ENCODE data around the gene FCAMR.

Gene FCAMR

DNA sequence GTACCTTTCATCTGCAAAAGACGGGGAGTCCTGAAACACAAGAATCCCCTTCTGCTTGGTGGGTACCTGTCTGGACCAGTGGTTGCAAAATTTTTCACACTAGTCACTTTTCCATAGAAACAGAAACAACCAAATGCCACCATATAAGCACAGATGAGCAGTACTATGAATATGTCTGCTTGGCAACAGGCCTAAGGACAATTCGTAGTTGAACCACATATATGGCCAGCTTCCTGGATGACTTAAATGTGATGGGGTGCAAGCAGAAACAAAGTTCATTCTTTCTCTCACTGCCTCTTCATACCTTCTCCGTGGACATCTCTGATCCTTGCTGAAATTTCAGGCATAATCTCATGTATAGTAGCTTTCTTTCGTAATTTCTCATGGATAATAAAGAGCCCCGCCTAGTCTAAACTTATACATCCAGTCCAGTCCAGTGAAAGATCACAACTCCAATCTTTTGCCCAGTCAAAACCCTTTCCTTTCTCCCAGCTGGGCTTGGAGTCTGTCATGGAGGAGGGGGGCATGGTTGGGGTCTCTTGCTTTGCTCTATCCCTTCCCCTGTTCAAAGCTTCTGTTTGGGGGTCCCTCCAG, 7.0 kb downstream of the FCAMR start:
- in situ Hi-C loops (cut with MboI; ENCODE audit: low pct_unique_long_range_greater_than_20kb, low sequenced_read_pairs) = no loop called here
- DNase-seq = no peak

DNA sequence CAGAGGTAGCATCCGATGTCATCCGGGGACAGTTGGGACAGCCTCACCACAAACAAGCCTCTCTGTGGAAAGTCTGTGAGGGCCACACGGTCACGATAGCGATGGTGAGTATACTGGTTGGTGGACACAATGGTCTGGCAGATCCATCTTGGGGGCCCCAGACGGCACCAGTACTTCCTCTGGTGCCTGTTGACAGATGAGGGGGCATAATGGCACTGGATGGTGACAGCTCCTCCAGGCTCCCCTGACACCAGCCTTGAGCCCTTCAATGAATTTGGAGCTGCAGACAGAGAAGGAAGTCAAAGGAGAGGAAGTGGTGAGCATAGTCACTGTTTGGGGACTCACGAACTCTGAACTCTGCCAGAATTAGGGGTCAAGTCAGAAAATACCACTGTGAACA, 8.0 kb downstream of the FCAMR start:
- in situ Hi-C loops (cut with MboI; ENCODE audit: low pct_unique_long_range_greater_than_20kb, low sequenced_read_pairs) = no loop called here
- DNase-seq = peak; percentile 59

DNA sequence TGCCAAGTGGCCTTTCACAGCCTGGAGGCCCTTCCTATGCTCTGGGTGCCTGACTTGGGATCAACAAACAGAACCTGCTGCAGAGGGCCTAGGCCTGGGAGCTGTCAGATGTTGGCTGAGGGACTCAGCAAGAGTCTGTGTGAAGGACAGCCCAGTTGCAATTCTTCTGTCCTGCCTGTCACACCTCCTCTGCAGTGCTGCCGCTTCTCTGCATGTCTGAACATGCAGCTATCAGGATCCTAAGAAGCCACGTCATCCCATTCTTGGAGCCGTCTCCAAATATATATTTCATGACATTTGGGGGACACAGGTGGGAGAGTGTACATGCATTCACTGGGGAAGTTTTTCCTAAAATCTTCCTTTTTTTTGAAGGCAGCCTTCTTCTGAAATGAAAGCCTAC, 8.6 kb downstream of the FCAMR start:
- in situ Hi-C loops (cut with MboI; ENCODE audit: low pct_unique_long_range_greater_than_20kb, low sequenced_read_pairs) = no loop called here

DNA sequence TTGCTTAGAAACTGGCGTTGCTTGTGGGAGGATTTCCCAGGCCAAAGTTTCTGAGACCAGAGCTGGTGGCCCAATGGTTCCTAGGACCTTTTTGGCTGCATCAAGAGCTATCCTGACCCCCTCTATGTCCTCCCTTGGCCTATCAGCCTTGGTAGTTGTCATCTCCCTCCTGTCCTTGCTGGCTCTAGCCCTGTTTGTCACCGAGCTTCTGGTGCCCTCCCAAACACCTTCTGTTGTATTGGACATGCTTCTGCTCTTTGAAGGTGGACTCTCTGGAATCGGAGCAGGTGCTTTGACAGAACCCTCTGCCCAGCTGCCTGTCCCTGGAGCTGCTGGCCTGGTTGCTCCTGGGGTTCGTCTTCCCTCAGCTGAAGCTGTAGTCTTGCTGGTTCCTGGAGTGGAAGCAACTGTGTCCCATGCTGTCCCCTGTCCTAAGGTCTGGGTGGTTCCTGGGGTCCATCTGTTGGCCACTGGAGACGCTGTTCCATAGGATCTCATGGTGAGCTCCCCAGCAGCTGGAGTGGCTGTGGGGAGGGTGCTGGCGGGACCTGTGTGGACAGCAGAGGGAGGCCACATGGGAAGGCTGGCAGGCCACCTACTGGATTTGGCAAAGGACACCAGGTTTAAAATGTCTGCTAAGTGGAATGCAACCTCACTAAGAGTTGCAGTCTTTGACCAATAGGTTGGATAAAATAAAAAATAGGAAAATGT, 9.4 kb downstream of the FCAMR start:
- no peak for DNase-seq

More for the DNA sequence above, 8.6 kb downstream of the FCAMR start:
- DNase-seq = peak; percentile 19

DNA sequence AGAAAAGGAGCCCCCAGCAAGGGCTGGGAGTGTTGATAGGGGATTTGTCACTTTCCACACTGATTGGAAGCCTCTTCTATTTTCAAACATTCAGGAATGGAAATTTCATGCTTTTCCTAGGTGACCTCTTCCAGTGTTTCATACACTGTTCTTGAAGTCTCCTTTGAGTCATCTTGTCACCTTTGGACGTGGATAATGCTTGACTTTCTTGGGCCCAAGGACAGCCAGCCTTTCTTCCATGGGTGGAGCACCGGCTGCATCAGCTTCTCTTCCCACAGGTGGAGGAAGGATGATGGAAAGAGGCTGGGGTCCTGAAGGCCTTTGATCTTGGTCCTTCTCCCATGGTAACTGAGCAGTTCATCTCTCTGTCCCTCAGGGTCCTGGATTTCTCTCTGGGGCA, 12.1 kb downstream of the FCAMR start:
- in situ Hi-C loops (cut with MboI; ENCODE audit: low pct_unique_long_range_greater_than_20kb, low sequenced_read_pairs) = no loop called here
- no peak for DNase-seq

More for the DNA sequence above, 9.4 kb downstream of the FCAMR start:
- in situ Hi-C loops (cut with MboI; ENCODE audit: low pct_unique_long_range_greater_than_20kb, low sequenced_read_pairs) = no loop called here

DNA sequence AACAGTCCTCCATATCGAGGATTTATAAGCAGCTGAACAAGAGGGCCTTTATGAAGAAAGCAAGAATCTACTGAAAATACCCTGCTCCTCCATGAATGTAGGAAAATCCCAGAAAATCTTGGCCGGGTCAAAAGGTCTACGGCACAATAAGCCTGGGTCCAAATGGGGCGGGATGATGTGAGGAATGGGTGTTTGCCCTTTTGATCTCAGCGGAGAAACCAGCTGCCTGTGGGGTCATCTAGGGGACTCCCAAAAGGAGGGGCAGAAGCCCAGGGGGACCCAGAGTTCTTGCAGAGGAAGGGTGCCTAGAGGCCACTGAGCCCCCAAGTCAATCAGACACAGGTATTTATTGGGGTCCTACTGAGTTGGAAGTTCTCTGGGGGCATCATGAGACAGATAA, 12.6 kb downstream of the FCAMR start:
- DNase-seq = no peak
- in situ Hi-C loops (cut with MboI; ENCODE audit: low pct_unique_long_range_greater_than_20kb, low sequenced_read_pairs) = no loop called here

DNA sequence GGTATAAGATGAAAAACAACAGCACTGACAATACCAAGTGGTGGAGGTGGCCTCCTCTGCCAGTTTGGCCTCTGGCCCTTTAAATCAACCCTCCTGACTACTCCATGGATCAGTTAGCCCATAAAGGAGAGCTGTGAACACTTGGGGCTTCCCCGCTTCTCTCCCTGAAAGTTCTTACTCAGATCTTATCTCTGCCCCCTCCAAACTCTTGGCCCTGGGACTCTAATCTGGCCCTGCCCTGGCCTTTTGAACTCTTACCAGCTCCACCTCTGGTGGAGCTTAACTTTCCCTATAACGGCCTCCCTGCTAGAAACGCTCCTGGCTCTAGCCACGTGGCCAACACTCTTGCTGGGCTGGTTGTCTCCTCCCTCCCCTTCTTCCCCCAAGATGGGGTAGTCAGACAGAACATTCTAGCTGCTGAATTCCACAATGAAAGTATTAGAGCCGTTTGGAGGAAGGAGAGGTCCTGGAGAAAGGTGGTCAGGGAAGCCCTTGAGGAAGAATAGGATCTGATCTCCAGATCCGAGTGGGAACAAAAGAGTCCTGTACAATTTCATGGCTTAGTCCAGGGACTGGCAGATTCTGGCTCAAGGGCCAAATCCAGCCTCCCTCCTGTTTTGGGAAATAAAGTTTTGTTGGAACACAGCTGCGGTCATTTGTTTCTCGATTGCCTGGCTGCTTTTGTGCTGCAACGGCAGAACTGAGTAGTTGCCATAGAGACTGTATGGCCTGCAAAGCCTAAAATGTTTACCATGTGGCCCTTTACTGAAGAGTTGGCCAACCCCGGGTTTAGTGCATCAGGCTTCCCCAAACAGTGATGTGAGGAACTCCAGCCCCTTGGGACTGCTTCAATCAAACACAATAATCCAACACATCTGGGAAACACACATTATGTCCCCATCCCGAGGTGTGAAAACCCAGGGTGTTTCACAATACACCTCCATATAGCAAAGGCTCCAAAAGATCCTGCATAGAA, 14.5 kb downstream of the FCAMR start:
- in situ Hi-C loops (cut with MboI; ENCODE audit: low pct_unique_long_range_greater_than_20kb, low sequenced_read_pairs) = no loop called here
- DNase-seq = no peak

DNA sequence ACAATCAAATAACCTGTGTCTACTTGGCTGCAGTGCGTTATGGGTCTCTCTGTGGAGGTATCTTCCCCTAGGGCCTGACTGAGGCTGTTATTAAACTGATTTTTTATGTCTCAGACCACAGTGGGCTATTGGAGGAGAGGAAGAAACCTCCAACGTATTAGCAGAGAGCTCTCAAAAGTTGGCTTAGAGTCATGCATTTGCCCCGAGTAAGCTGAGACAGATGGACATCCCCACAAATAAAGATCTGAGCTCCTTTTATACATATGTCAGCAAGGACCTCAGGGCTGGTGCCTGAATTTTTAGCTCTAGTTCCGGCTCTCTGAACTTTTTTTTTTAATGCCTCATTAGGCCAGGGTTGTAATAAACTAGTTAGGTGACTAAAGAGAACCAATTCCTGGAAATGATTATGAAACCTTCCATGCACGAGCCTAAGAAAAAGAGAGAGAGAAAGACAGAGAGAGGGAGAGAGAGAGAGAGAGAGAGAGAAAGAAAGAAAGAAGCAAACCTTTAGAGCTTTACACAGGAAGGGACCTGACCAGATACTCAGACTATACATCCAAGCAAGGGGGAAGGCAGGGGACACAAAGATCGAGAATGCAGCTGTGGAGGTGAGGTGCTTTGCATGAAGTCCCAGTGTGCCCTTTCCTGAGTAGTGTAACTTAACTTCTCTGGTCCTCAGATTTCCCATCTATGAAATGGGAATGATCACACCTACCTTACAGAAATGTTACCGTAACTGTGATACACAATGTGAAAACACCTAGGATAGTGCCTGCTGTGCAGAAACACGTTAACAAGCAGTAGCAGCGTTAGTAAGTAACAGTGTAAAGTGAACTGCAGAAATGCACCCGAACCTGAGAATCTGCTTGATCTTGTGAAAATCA, 15.6 kb downstream of the FCAMR start:
- in situ Hi-C loops (cut with MboI; ENCODE audit: low pct_unique_long_range_greater_than_20kb, low sequenced_read_pairs) = no loop called here

DNA sequence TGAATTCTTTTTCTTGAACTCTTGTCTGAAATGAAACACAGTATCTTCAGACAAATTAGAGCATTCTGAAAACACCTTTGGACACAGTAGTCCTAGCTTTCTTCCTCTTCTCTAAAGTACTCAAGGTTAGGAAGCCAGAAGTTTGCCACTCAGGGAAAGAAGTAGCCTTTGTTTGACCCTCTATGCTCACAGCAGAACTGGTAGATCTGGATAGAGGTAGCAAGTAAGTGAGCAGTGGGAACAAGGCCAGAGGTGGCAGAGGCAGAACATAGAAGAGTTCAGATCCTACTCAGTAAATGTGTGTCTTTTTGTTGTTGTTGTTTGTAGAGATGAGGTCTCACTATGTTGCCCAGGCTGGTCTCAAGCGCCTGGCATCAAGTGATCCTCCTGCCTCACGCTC, 16.6 kb downstream of the FCAMR start:
- DNase-seq = no peak
- in situ Hi-C loops (cut with MboI; ENCODE audit: low pct_unique_long_range_greater_than_20kb, low sequenced_read_pairs) = no loop called here

More for the DNA sequence above, 15.6 kb downstream of the FCAMR start:
- DNase-seq = no peak

DNA sequence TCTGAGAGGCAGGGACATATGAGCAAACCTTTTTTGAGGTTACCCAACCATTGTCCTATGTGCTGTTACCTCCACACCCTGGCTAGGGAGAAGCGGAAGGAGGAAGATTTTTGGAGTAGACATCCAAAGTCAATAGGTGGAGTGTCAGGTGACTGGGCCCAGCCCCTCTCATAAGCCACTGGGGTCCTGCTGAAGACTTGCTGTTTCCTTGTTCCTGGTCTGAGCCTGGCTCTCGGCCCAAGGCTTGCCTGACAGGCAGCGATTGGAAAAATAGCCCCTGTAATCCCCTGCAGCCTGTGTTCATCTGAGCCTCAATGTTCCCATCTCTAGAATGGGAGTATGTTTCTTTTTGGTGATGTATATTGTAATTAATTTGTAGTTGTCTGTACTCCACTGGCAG, 17.1 kb downstream of the FCAMR start:
- in situ Hi-C loops (cut with MboI; ENCODE audit: low pct_unique_long_range_greater_than_20kb, low sequenced_read_pairs) = no loop called here
- DNase-seq = no peak

DNA sequence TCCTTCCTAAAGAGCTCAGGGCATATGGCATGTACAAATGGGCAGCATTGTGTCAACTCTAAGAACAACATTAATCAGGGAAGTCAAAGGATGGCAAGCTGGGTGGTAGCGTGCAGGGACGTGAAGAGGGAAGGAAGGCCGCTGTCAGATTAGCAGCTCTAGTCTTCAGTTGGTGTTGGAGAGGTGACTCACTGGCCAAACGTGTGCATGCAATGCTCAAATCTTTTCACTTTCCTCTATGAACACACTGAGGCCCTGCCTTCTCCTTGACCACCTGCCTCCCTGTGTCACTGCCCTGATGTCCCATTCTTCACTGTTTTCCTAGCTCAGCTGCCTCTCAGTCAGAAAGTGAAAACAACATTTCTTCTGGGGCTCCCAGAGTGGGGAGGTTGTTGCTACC, 18.1 kb downstream of the FCAMR start:
- in situ Hi-C loops (cut with MboI; ENCODE audit: low pct_unique_long_range_greater_than_20kb, low sequenced_read_pairs) = no loop called here

DNA sequence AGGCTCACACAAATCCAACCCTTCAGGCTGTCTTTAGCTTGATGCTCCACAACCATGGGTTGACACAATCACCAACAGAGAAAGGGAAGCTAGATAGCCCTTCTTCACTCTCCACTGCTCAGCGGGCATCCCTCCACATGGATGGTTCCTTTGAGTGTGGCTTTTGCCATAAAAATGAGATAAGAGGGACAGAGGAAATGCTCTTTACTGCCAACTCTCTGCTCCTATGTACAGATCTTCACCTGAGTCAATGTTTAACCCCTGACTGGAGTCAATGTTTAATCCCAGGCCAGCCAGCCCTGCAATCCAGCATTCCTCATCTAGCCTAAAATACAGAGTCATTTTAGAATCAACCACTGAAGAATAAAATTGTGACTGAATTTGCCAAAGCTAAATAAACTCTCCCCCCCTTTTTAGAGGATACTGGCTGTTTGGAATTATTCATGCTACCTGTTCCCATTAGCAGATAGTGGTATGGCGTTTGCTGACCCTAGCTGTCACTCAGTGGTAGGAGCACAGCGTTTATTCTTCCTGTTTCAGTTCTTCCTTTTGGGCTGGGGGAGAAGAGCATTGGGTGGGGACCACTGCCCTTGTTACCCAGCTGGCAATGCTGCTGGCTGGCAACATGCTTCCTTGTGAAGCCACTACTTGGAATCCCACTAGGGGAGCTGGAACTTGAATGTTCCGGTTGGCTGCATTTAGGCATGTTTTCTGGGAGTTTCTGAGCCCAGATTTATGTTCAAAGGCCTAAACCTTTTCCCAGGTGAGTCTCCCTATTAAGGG, 18.8 kb downstream of the FCAMR start:
- DNase-seq = no peak

More for the DNA sequence above, 18.1 kb downstream of the FCAMR start:
- DNase-seq = peak; percentile 31

DNA sequence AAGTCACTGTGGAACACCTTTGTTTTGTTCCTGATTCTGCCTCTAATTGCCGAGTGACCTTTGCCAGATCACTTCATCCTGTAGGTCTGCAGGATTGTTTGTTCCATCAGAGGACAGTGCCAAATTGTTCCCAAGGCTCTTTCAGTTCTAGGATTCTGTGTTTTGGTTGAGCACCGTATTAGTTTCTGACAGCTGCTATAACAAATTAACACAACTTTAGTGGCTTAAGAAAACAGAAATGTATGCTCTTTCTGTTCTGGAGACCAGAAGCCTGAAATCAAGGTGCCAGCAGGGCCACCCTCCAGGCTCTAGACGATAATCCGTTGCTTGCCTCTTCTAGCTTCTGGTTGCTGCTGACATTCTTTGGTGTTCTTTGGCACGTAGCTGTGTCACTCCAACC, 20.6 kb downstream of the FCAMR start:
- DNase-seq = no peak
- in situ Hi-C loops (cut with MboI; ENCODE audit: low pct_unique_long_range_greater_than_20kb, low sequenced_read_pairs) = no loop called here

More for the DNA sequence above, 18.8 kb downstream of the FCAMR start:
- in situ Hi-C loops (cut with MboI; ENCODE audit: low pct_unique_long_range_greater_than_20kb, low sequenced_read_pairs) = no loop called here

DNA sequence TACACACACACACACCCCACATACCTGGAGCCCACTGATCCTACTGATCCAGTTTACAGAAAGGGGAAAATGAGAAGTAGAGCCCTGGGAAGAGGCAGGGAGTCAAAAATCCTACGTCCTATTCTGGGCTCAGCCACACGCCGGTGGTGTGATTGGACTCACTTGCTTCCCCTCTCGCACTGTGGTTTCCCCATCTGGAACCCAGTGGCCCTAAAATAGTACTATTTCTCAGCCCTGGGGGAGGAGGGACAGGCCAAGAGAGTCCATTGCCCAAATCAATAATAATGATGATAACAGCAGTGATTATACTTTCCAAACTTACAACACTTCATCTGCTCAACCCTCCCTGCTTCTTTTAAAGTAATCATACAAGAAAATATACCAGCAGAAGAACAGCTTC, 21.1 kb downstream of the FCAMR start:
- in situ Hi-C loops (cut with MboI; ENCODE audit: low pct_unique_long_range_greater_than_20kb, low sequenced_read_pairs) = no loop called here
- DNase-seq = no peak

DNA sequence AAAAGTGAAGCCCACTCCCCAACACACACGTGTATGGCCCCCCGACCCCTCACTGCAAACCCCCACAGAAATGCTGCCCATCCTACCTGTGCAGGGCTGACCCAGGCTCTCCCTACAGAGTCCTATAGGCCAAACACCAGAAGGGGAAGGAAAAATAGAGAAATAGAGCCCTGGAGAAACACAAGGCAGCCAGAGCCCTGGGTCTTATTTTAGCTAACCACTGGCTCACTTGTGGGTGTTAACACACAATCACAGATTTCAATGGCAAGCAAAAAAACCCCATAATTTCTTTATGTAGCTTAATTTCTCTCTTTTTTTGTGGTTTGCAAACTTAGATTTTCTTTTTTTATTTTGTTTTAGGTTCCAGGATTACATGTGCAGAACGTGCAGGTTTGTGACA, 23.0 kb downstream of the FCAMR start:
- no peak for DNase-seq
- in situ Hi-C loops (cut with MboI; ENCODE audit: low pct_unique_long_range_greater_than_20kb, low sequenced_read_pairs) = no loop called here

DNA sequence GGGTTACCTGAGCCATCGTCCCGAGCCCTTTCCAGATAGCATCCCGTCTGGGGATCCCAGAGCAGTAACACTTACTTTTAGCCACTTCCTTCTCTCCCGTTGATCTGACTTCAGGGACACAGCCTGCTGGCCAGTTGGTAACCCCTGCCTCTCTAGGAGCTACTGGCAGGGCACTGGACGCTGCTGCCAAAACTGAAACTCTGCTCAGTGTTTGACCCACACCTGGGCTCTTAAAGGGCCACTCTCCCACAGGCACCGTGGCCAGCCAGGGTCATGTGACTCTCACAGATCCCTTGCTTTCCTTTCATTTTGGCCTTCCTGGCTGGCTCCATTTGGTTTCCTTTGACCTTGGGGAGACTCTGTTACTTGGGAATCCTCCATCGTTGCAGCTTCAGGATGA, 24.0 kb downstream of the FCAMR start, which contains the start of gene PIGR:
Gene PIGR (minus strand): TSS at position 206 of the 400 bp plus-strand sequence. CDS start 5,935 bp downstream, outside the sequence.
- in situ Hi-C loops (cut with MboI; ENCODE audit: low pct_unique_long_range_greater_than_20kb, low sequenced_read_pairs) = no loop called here
- DNase-seq = no peak

DNA sequence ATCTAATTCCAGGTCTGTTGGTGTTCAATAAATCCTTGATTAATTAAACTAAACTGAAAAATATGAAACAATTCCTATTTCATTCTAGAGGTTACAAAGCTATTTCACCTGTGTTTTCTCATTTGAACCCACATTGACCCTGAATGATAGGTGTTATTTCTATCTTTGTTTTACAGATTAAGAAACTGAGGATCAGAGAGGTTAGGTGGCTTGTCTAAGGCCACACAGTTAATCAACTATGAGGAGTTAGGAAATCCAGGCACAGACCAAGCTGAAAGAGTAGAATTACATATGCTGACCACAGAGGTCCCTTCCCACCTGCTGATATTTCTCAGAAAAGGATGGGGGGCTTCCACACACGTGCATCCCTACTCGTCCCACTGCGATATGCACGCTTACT, 24.5 kb downstream of the FCAMR start:
- DNase-seq = no peak
- in situ Hi-C loops (cut with MboI; ENCODE audit: low pct_unique_long_range_greater_than_20kb, low sequenced_read_pairs) = no loop called here

DNA sequence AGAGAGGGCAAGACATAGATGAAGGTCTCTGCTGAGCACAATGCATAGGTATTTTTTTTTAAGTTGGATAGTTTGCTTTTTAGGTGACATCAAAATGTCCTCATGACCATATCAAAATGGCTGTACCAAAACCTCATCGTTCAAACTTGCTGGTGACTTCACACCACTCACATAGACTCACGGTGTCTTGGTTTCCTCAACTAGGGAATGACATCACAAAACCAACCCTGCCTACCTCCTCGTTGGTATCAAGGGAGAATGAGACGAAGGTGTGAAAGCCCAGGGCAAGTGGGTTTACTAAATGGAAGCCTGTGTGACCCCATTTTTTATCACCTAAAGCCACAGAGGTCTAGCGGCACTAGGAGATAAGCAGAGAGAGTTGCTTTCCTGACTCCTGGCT, 25.6 kb downstream of the FCAMR start:
- DNase-seq = no peak
- in situ Hi-C loops (cut with MboI; ENCODE audit: low pct_unique_long_range_greater_than_20kb, low sequenced_read_pairs) = no loop called here
